ENCODE data around the gene ZMYM1. TPM values are rescaled to one million over a fixed set of nuclear protein-coding genes. Genes with fewer than 3 reads are reported as not detected.
A peak's percentile ranks its signal among the peaks of the same experiment; 100 is the strongest.
"Not testable (repeated sequence)": the region's sequence is repeated elsewhere in the genome, so short reads cannot be mapped to it uniquely, and the experiment has no call there.

Gene ZMYM1
- total RNA-seq, 4 donors from 2014 or later: 7.7 to 24.6 (median 14.5) TPM

DNA sequence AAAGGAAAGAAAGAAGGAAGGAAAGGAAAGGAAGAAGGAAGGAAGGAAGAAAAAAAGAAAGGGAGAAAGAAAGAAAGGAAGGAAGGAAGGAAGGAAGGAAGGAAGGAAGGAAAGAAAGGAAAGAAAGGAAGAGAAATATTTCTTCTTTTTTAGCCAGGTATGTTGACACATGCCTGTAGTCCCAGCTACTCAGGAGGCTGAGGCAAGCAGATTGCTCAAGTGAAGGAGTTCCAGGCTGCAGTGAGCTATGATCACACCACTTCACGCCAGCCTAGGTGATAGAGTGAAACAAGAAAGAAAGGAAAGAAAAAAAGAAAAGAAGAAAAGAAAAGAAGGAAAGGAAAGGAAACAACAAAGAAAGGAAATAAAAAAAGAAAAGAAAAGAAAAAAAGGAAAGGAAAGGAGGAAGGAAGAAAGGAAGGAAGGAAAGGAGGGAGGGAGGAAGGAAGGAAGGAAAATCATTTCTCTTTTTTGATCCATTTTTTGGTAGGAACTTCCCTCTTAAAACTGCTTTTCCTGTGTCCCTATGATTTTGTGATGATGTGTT lies 5.8 kb upstream of the ZMYM1 start:
- no peak for ATAC-seq
- peaks cover 28% of the 10 kb centered on the region for H3K27me3 ChIP-seq
- peaks cover 0 to 5% (median 0%) of the 10 kb centered on the region in 3 donors for H3K9me3 ChIP-seq
- no peak overlapping the region for H3K4me3 ChIP-seq
- no peak overlapping the region for H3K27ac ChIP-seq
- H3K4me1 ChIP-seq: no peaks in the 10 kb centered on the region
- 86 to 91% methylated on average over 1 of the region's 1 CpG for WGBS, 2 donors (ENCODE audit: low coverage in 1 of 2)
- TF ChIP-seq POLR2AphosphoS5 (IDR thresholded peaks at IDR 0.05): no peak
- no peak for TF ChIP-seq EP300 (IDR thresholded peaks at IDR 0.05)
- TF ChIP-seq, protein P1, sequence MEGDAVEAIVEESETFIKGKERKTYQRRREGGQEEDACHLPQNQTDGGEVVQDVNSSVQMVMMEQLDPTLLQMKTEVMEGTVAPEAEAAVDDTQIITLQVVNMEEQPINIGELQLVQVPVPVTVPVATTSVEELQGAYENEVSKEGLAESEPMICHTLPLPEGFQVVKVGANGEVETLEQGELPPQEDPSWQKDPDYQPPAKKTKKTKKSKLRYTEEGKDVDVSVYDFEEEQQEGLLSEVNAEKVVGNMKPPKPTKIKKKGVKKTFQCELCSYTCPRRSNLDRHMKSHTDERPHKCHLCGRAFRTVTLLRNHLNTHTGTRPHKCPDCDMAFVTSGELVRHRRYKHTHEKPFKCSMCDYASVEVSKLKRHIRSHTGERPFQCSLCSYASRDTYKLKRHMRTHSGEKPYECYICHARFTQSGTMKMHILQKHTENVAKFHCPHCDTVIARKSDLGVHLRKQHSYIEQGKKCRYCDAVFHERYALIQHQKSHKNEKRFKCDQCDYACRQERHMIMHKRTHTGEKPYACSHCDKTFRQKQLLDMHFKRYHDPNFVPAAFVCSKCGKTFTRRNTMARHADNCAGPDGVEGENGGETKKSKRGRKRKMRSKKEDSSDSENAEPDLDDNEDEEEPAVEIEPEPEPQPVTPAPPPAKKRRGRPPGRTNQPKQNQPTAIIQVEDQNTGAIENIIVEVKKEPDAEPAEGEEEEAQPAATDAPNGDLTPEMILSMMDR (IDR thresholded peaks at IDR 0.05): no peak
- no peak for TF ChIP-seq POLR2A (IDR thresholded peaks at IDR 0.05)
- H3K36me3 ChIP-seq: no peaks in the 10 kb centered on the region

DNA sequence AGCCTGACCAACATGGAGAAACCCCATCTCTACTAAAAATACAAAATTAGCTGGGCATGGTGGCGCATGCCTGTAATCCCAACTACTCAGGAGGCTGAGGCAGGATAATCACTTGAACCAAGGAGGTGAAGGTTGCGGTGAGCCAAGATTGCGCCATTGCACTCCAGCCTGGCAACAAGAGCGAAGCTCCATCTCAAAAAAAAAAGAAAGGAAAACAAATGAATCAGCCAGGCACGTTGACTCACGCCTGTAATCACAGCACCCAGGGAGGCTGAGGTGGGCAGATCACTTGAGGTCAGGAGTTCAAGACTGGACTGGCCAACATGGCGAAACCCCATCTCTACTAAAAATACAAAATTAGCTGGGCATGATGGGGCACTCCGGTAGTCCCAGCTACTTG lies 2.8 kb upstream of the ZMYM1 start:
- peaks cover 0 to 23% (median 6%) of the 10 kb centered on the region in 3 donors for H3K4me1 ChIP-seq
- H3K27ac ChIP-seq, H3K9me3 ChIP-seq, H3K4me3 ChIP-seq, ATAC-seq, H3K36me3 ChIP-seq: not testable (repeated sequence)
- 86% methylated on average over 7 of the region's 8 CpGs; no CpG with 5 or more reads in 1 of the 2 donors for WGBS, 2 donors (ENCODE audit: low coverage in 1 of 2)
- H3K27me3 ChIP-seq: peaks cover 22% of the 10 kb centered on the region

DNA sequence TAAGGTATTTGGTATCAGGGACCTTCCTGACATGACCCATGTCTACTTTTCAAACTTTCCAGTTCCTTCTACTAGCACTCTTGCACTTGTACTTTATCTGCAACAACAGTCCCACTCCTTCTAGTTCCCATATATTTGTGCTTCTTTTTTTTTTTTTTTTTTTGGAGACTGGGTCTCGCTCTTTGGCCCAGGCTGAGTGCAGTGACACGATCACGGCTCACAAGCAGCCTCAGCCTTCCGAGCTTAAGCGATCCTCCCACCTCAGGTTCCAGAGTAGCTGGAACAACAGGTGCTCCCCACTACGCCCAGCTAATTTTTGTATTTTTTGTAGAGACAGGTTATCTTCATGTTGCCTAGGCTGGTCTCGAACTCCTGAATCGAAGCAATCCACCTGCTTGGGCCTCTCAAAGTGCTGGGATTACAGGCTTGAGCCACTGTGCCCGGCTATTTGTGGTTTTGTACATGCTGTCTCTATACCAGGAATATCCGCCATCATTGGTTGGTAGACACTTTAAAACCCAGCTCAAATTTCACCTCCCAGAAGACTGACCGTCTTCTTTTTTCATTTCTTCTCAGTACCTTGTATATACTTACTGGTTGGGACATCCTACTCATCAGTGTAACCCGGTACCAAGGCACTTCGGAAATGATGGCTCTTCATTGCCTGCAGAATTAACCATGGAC lies 1.1 kb downstream of the ZMYM1 start:
- no peaks in the 10 kb centered on the region for H3K36me3 ChIP-seq
- no peaks in the 10 kb centered on the region for H3K9me3 ChIP-seq
- H3K27me3 ChIP-seq: peaks cover 5% of the 10 kb centered on the region
- H3K4me3 ChIP-seq: peak overlapping the region; percentile 59 to 60
- no peak for ATAC-seq
- peaks cover 0 to 28% (median 6%) of the 10 kb centered on the region in 3 donors for H3K4me1 ChIP-seq
- peak overlapping the region; percentile 72 to 92 (median 88) for H3K27ac ChIP-seq
- 73 to 79% methylated on average over 3 to 12 of the region's 13 CpGs for WGBS, 2 donors (ENCODE audit: low coverage in 1 of 2)
- TF ChIP-seq POLR2A (IDR thresholded peaks at IDR 0.05) (no peak), EP300 (IDR thresholded peaks at IDR 0.05) (no peak)
- TF ChIP-seq, protein P1 (IDR thresholded peaks at IDR 0.05): no peak

DNA sequence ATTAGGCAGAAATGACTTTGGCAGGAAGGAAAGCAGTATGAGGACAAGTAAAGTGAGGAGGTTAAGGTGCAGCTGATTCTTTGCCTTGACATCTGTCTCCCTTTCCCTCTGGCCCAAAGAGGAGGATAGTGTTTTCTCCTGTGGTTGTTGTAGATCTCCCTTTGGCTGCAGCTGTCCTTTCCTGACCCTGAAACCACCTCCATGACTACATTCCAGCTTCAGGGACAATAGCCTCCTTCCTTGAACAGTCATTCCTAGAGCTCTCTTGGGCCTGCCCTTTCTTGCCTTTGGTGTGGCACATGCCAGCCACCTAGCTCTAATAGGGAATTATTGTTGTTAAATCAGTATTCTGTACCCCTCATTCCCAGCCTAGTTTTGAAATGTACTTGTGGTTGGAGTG lies 6.2 kb downstream of the ZMYM1 start:
- no peaks in the 10 kb centered on the region for H3K36me3 ChIP-seq
- H3K9me3 ChIP-seq: no peaks in the 10 kb centered on the region
- TF ChIP-seq EP300 (IDR thresholded peaks at IDR 0.05) (no peak), POLR2A (IDR thresholded peaks at IDR 0.05) (no peak), POLR2AphosphoS5 (IDR thresholded peaks at IDR 0.05) (no peak)
- TF ChIP-seq, protein P1 (IDR thresholded peaks at IDR 0.05): no peak
- H3K4me3 ChIP-seq: no peak overlapping the region
- H3K27me3 ChIP-seq: no peaks in the 10 kb centered on the region
- ATAC-seq: no peak
- H3K4me1 ChIP-seq: peaks cover 0 to 15% (median 1%) of the 10 kb centered on the region in 3 donors
- no peak overlapping the region for H3K27ac ChIP-seq

DNA sequence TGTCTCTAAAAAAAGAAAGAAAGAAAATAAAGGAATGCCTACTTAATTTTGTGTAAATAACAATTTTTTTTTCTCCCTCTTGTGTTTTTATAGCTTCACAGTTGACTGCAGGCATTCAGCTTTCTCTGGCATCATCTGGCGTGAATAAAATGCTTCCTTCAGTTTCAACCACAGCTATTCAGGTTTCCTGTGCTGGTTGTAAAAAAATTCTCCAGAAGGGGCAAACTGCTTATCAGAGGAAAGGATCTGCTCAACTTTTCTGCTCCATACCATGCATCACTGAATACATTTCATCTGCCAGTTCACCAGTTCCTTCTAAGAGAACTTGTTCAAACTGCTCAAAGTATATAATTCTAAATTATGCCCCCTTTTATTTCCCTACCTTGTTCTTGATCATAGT lies 18.0 kb downstream of the ZMYM1 start:
- no peak for ATAC-seq
- Histone ChIP-seq H3K9me3 (no peaks in the 10 kb centered on the region), H3K4me3 (no peak overlapping the region), H3K36me3 (peaks cover 4 to 89% of the 10 kb centered on the region in 2 donors), H3K27ac (no peak overlapping the region), H3K4me1 (no peaks in the 10 kb centered on the region), H3K27me3 (no peaks in the 10 kb centered on the region)
- TF ChIP-seq, protein P1 (IDR thresholded peaks at IDR 0.05): no peak
- TF ChIP-seq POLR2A (IDR thresholded peaks at IDR 0.05) (no peak), EP300 (IDR thresholded peaks at IDR 0.05) (no peak), POLR2AphosphoS5 (IDR thresholded peaks at IDR 0.05) (no peak)
- 0% methylated on average over 1 of the region's 1 CpG for WGBS, 2 donors (ENCODE audit: low coverage in 1 of 2)

All from gastroesophageal sphincter (tissue), 4 donors.